Fibroblast of skin of right quadriceps (primary cell): ENCODE results near the gene RNF145.

ENCODE experiments used
- DNase-seq: peaks from one replicate; pipeline ENCODE4 v3.0.0-alpha.2; 2013

Gene RNF145

GRCh38 chr5:159217236-159217635, 7.9 kb upstream of the RNF145 start:
- no peak for DNase-seq

GRCh38 chr5:159216454-159216853, 7.1 kb upstream of the RNF145 start:
- DNase-seq = no peak

GRCh38 chr5:159215886-159216285, 6.5 kb upstream of the RNF145 start:
- DNase-seq = no peak

- no peak for DNase-seq
Measured at GRCh38 chr5:159214486-159215271, 5.3 kb upstream of the RNF145 start.

GRCh38 chr5:159212657-159213462, 3.5 kb upstream of the RNF145 start:
- no peak for DNase-seq

- DNase-seq = no peak
Measured at GRCh38 chr5:159211729-159212174, 2.4 kb upstream of the RNF145 start.

GRCh38 chr5:159210846-159211245, 1.5 kb upstream of the RNF145 start:
- DNase-seq = no peak

- DNase-seq = no peak
Measured at GRCh38 chr5:159210210-159210661, 883 bp upstream of the RNF145 start.

GRCh38 chr5:159208514-159209437, 577 bp downstream of the RNF145 start:
- peak; percentile 56 for DNase-seq

- DNase-seq = peak; percentile 81
Measured at GRCh38 chr5:159207686-159208513, 1.5 kb downstream of the RNF145 start.

- DNase-seq = no peak
Measured at GRCh38 chr5:159207222-159207685, 2.1 kb downstream of the RNF145 start.

- no peak for DNase-seq
Measured at GRCh38 chr5:159206818-159207217, 2.5 kb downstream of the RNF145 start.

- no peak for DNase-seq
Measured at GRCh38 chr5:159206368-159206767, 3.0 kb downstream of the RNF145 start.

GRCh38 chr5:159203351-159203750, 6.0 kb downstream of the RNF145 start:
- no peak for DNase-seq

- no peak for DNase-seq
Measured at GRCh38 chr5:159202151-159202550, 7.2 kb downstream of the RNF145 start.

GRCh38 chr5:159199780-159200179, 9.6 kb downstream of the RNF145 start:
- no peak for DNase-seq

GRCh38 chr5:159199225-159199624, 10.1 kb downstream of the RNF145 start:
- DNase-seq = no peak

- DNase-seq = no peak
Measured at GRCh38 chr5:159198063-159199036, 11.0 kb downstream of the RNF145 start.

GRCh38 chr5:159195775-159196174, 13.6 kb downstream of the RNF145 start:
- no peak for DNase-seq

GRCh38 chr5:159190170-159190569, 19.2 kb downstream of the RNF145 start:
- DNase-seq = no peak

- DNase-seq = peak; percentile 9
Measured at GRCh38 chr5:159189310-159189709, 20.0 kb downstream of the RNF145 start.
